MV-4-11 (cell line): Measurements from ENCODE around the gene CLEC16A.
A peak's percentile ranks its signal among the peaks of the same experiment; 100 is the strongest.
"Not testable (repeated sequence)": the region's sequence is repeated elsewhere in the genome, so short reads cannot be mapped to it uniquely, and the experiment has no call there.

ENCODE experiments used
- DNase-seq: peaks from one replicate; lab custom pipeline; 2025; lab: John Stamatoyannopoulos, UW

CLEC16A gene

DNA sequence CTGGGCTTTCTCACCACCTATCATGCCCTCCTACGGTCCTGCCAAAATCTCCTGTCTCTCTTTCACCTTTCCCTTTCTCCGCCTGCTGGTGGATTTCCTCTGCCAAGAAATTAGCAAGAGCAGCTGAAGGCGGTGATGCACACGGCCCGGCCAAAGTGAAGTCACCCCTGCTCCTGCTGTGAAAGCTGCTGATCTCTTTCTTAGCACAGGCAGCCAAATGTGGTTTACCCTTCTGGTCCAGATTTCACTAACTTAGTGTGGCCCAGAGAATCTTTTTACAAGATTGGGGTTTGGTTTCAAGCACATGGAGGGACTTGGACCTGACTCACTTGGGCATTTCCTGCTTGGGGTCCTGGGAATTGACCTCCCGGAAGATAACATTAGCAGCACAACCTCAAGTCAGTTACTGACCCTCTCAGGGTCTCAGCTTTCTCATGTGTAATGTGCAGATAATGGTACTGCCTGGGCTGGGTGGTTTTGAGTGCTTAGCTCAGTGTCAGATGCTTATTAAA, 155.9 kb downstream of the CLEC16A start:
- peak; percentile 44 for DNase-seq

DNA sequence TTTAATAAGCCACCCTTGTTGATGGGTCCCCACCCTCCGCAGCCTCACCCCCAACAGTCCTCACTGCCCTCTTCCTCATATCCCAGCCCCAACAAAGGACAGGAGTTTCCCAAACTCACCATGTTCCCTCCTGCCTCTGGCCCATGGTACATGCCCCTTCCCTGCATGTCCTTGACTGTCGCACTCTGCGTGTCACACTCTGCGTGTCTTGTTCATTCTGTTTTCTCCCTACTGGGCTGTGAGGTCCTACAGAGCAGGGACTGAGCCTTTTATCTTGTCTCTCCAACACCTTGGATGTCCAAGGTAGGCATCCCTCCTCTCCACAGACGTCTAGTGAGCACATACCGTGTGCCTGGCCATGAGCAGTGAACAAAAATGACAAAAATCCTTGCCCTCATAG, 156.9 kb downstream of the CLEC16A start:
- no peak for DNase-seq

DNA sequence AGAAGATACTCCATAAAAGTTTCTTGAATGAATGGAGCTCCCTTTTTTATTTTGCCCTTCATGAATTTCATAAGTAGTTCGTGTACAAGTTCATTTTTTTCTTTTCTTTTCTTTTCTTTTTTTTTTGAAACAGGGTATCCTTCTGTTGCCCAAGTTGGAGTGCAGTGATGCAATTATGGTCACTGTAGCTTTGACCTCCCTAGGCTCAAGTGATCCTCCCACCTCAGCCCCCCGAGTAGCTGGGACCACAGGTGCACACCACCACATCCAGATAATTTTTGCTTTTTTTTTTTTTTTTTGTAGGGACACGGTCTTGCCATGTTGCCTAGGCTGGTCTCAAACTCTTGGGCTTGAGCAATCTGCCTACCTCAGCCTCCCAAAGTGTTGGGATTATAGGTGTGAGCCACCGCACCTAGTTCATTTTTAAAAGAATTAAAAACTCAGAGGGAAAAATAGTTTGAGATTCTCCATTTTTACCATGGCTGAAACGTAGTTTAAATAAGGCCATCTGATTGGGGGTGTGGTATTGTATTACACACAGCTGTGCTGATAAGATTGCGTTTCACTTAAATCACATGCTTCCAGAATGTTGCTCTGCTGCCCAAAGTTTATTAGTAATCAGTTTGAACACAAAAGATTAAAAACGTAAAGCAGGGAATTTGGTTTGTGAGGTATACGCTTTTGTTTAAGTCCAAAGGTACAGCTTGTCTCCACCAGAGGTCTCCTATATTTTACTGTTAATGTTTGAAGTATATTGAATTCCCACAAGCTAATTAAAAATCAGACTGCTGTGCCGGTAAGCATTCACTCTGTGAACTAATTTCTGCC, 157.5 kb downstream of the CLEC16A start:
- no peak for DNase-seq

DNA sequence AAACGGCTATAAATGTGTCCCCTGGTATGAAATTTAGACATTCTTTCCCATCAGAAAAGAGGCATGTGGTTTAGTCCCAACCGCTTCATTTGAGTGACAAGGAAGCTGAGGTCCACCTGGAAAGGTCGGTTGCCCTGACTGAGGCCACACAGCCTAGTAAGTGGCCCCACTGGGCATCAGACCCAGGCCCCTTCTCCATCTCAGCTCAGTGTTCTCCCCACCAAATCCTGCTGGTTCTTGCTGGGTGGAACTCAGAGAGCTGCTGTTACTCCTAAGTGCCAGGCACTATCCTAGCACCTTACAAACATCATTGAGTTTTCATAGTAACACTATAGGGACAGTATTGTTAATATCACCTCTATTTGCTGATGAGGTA, 158.1 kb downstream of the CLEC16A start:
- no peak for DNase-seq

DNA sequence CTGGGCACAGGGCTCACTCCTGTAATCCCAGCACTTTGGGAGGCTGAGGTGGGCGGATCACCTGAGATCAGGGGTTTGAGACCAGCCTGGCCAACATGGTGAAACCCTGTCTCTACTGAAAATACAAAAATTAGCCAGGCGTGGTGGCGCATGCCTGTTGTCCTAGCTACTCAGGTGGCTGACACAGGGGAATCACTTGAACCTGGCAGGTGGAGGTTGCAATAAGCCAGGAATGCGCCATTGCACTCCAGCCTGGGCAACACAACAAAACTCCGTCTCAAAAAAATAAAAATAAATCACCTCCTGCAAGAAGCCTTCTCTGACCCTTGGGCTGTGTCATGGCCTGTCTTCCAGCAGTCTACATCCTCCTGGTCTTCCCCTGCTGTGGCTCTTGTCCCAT, 158.9 kb downstream of the CLEC16A start:
- DNase-seq = not testable (repeated sequence)

DNA sequence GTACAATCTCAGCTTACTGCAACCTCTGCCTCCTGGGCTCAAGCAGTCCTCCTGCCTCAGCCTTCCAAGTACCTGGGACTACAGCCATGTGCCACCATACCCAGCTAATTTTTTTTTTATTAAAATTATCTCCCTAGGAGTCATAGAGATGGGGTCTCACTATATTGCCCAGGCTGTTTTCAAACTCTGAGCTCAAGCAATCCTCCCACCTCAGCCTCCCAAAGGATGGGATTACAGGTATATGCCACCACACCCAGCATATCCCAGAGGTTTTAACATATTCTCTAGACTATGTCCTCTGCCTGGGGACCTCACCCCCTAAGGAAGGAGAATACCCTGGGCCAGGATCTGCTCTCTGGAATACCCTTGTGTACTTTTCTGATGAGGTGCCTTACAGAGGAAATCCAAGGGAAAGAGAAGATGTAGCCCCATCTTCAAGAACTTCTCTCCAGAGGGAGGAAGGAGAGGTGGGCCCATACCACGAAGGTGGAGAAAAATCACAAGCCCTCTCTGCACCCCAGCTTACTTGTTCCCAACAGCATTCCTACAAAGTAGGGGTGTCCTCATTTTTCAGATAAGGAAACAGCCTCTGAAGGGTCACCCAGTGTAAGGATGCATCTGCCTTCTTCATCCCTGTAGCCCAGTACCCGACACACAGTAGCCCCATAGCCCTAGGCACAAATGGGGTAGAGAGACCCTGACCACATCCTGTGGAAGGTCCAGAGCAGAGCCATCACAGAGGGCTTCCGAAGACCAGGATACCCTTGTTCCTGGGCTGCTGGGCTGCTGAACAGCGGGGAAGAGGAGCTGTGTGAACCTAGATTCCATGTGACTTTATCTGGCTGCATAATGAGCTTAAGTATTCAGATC, 160.0 kb downstream of the CLEC16A start:
- no peak for DNase-seq

DNA sequence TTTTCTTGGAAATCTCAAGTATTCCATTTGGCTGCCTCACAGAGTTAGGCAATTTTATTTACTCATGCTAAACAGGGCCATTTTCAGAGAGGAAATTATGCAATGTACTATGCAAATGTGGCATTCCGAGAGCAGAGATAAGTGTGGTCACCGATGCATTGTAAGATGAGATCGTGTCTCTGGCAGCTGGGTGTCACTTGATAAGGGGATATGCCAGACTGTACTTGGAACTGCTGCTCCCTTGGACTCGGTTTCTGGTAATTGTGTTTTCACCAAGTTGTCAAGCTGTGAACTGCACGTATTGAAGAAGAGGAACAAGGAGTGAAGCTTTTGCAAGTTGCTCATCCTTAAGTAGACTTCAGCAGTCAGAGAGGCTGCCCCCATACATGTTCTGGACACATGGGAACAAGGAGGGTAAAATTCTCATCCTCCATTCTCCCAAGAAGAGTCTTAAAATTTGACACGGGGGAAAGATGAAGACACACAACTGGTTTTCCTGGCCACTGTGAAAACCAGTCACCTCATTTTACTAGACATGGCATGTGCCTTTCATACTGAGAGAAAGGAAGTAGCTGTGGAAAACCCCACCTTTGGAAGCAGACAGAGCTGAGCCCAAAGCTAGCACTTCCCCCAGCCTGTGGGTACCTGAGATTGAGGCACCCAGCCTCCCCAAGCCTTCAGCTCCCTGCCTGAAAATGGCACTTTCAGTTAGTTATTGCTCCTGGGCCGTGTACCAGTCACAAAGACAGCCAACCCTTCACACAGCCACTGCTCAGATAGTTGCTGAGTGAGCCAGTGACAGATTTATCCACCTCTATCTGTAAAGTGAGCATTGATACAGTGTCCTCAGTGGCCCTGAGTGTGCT, 160.9 kb downstream of the CLEC16A start:
- peak; percentile 98 for DNase-seq

DNA sequence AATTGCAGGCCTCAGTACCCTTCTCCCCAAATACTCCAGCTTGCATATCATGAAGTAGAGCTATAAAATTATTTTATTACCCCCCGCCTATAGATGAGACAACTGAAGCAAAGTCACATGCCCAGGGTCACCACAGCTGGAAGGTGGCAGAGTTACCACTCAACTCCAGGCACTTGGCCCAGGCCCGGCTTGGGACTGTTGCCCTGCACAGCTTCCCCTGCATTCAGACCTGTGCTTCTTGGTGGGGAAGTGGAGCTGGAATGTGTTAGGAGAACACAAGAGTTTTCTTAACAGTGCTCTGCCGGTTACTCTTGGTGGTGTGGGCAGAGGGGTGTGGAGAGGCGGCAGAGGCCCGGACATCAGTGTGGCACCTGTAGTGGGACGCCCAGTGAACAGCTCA, 162.4 kb downstream of the CLEC16A start:
- DNase-seq = no peak

DNA sequence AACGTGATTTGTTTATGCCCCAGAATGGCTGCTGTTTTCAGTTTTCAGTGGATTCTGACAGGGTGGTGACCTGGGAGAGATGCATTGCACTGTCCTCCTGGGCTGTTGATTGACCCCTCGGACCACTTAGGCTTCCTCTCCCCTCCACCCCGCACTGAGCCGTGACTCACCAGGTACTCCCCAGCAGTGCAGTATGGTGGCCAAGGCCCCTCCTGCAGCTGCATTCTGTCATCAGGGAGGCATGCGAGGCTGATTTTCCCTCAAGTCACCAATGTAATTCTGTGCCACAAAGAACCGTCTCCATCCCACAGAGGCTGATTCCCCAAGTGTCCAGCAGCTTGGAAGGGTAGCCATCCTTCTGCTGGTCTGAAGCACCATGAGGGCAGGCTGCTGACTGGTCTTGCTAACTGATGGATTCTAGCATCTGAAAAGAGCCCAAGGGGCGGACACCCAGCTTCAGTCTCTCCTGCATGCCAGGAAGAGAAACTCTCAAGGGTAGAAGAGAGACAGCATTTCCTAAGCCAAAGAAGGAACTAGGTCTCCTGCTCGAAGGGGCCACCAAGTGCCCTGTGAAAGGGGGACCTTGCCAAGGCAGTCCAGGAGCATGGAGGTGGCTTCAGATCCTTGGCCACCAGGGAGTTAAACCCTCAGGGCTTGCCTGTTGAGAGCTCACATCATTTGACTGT, 163.6 kb downstream of the CLEC16A start:
- DNase-seq = peak; percentile 22

DNA sequence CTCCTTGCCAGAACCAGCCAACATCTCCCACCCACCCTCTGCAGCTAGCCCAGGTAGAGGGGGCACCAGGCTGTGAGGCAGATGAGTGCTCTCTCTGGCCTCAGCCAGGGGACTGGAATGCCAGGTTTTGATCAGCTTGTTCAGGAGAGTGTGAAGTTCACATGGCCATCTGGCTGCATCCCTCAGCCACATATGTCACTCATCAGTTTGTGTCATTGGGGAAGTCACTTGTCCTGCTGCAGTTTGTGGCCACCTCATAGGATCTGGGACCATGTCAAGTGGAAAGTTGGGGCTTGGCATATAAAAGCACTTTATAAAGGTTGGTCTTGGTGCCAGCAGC, 164.1 kb downstream of the CLEC16A start:
- peak; percentile 60 for DNase-seq

DNA sequence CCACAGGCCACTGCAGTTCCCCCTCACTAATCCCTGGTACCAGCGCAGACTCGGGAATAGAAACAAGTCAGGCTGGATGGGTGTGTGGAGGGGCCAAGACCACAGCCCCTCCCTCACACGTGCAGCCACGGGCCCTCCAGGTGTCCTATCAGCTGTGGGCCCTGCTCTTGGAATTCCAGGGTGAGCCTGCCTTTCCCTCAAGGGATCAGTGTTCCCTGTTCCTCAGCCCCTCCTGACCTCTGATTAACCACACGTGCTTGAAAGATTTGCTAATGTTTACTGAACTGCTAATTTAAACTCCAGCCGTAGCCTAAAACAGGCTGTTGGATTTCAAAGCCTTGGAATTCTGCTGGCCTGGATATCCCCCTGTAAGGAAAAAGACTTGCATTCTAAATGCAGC, 165.2 kb downstream of the CLEC16A start:
- DNase-seq = no peak

DNA sequence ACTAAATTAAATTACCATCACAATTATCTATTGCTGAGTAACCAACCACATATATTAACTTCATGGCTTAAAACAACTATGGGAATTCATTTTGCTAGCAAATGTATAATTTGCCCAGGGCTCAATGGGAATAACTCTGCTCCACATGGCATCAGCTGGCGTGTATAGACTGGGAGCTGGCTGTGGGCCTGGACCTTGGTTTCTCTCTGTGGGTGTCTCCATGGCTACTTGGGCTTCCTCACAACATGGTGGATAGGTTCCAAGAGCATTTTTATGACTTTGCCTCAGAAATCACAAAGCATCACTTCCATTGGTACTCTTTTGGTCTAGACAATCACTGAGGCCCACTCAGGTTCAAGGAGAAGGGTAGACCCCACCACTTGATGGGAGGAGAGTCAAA, 166.8 kb downstream of the CLEC16A start:
- no peak for DNase-seq

DNA sequence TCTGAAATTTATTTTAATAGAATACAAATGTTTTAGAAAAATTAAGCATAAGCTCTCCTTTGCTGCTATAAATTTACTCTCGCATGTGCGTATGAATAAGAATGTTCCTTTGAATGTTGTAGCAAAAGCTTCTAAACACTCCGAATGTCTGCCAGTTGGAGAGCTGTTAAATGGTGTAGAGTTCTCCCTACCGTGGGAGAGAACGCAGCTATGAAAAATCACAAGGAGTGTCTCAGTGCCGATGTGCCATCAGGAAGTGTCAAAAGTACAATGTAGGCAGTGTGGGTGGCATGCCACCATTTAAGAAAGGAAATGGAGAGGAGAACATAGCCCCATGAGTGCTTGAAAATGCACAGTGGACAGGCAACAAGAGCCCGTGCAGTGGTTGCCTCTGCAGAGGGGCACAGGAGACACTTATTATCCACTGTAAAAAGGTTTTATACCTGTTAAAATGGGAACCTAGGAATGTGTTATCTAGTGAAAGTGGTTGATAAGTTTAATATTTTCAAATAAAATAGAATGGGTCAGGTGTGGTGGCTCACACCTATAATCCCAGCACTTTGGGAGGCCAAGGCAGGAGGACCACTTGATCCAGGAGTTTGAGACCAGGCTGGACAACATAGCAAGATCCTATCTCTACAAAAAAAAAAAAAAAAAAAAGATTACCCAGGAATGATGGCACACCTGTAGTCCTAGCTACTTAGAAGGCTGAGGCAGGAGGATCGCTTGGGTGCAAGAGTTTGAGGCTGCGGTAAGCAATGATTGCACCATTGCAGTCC, 167.7 kb downstream of the CLEC16A start:
- no peak for DNase-seq

DNA sequence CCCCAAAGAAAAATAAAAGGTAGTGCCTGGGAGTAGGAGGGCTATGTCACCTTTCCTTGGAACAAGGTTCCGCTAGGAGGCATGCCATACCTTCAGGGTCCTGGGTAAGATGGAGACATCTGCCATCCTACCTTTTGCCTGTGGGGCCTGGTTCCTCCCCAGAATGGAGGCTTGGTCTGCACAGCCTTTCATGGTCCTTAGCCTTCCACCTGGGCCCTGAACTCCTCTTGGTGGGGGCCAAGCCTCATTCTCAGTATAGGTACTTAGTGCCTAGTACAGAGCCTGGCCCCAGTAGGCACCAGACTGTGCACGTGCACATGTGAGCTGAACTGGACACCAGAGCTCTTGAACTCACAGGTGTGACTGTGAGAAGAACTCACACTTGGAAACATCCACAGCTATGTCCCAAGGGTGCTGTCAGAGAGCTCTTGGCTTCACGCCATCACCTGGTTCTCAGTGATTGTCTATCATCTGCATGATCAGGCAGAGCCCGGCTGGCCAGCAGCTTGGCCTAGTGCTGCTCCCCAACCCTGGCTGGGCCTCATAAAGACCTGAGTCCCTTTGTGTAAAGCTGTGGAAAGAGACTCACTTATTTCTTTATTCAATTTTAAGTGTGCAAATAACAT, 168.5 kb downstream of the CLEC16A start:
- DNase-seq = no peak

DNA sequence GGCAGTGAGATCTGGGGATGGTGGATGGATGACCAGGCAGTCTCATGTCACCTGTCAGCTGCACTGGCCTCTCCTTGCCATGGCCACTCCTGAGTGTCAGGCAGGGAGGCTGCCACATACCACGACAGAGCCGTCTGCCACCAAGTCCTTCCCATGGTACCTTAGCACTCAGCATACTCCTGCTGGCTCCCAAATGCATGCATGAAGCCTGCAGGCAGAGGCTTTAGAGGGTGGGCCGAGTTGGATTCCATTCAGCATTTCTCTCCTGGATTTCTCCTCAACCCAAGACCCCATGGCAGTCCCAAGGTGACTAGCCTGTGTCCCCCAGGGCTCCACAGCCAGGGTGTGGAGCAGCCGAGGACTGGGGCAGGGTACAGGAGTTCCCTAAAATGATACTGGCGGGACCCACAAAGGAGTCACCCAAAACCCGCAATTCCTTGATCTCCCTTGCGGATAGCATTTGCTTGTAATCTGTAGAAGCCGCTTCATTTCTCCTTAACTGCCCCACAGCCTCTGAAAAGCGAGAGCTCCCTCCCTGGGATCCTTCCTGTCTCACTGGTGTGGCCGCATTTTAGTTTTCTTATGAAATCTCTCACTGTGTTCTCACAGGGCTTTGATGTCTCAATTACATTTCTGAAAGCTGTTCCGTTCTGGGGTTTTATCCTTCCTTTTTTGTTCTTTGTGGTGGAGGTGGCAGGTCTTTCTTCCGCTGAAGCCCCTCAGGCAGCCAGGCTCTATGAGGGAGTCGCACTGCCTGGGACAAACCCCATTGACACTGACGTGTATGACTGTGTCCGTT, 170.2 kb downstream of the CLEC16A start:
- DNase-seq = peak; percentile 87

DNA sequence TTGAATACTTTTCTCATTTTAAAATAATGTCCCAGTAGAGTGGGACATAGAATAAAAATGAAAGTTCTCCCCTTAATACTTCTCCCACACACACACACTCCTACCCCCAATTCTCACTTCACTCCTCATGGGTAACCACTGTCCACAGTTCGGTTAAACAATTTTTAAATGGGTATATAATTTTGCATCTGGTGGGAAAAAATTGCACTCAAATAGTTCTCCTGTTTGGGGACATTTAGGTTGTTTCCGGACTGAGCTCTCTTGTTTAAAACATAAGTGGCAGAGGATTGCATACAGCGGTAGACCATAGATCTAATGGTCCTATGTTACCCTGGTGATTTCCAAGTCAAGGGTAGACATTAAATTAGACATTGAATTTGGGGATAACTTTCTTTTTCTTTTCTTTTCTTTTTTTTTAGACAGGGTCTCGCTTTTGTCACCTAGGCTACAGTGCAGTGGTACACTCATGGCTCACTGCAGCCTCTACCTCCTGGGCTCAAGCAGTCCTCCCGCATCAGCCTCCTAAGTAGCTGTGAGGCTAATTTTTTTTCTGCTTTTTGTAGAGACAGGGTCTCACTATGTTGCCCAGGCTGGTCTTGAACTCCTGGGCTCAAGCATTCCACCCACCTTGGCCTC, 173.3 kb downstream of the CLEC16A start:
- no peak for DNase-seq

DNA sequence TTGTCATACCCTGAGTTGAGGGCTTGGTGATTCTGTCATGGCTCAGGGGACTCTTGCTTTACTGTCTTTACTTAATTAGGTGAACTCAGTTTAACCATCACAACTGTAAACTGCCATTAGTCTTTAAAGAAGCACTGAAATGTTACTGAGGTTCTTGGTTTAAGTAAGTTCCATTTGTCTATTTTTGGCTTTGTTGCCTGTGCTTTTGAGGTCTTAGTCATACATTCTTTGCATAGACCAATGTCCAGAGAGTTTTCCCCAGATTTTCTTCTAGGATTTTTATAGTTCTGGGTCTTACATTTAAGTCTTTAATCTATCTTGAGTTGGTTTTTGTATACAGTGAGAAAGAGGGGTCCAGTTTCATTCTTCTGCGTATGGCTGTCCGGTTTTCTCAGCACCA, 174.1 kb downstream of the CLEC16A start:
- no peak for DNase-seq

DNA sequence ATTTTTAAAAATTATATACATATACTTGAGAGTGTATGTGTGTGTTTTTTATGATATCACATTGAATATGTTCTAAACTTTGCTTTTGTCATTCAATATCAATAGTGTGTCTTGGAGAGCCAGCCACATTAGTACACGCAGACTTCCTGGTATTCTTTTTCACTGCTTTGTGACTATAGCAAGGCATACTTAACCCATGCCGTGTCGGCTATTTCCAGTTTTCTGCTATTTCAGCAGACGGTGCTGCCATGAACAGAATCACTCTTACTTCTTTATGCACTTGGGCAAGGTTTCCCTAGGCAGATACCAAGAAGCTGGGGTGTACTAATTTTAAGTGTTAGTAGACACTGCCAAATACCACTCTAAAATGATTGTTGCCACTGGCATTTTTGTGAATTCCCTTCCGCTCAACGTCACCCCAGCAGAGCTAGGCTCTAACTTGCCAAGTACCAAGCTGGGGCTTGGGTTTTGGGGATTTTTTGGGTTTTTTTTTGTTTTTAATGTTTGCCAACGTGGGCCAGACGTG, 176.8 kb downstream of the CLEC16A start:
- no peak for DNase-seq
